PC-3 (cell line): ENCODE results near the gene CLDN9.

Source experiments
- EZH2 ChIP-seq: fragments of 300-600 bp; sonication (generic); IDR thresholded peaks from one replicate; pipeline ENCODE4 v1.6.1; 2017; ENCODE audit warnings: antibody characterized with exemption, mild to moderate bottlenecking, low read length; ENCODE audit not compliant: unreplicated experiment
- TF ChIP-seq, protein P1 (sequence below): fragments of 300-600 bp; sonication (generic); conservative IDR thresholded peaks from 2 replicates; pipeline ENCODE4 v1.5.1; 2017; ENCODE audit warnings: antibody characterized with exemption, low read depth, mild to moderate bottlenecking, low read length

DNA sequence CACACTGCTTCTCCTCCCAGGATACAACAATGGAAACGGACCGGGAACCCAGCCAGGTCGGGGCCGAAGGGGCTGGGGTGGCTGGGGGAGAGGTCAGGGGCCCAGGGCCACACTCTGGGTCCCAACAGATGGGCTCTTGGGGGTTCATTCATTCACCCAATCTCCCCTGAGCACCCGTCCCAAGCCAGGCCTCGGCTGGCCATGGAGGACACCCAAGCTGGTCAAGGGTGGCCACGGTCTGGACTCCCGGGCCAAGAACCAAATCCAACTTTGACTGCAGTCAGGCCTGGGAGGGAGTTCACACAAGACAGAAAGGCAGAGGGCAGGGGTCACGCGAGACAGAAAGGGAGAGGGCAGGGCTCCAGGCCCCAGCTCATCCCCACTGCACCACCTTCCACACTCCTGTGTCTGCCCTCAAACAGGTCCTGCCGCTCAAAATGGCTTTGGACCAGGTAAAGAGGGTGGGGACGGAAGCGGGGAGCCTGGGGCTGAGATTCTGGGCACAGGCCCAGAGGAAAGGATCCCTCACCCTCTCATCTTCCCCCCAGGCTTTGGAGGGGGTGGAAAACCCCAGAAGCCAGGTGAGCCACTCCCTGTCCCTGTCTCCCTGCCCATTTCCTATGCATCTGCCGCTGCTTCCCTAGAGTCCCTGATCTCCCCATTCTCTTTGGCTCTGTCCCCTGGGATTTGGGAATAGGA, 20.2 kb upstream of the CLDN9 start:
- TF ChIP-seq, protein P1, sequence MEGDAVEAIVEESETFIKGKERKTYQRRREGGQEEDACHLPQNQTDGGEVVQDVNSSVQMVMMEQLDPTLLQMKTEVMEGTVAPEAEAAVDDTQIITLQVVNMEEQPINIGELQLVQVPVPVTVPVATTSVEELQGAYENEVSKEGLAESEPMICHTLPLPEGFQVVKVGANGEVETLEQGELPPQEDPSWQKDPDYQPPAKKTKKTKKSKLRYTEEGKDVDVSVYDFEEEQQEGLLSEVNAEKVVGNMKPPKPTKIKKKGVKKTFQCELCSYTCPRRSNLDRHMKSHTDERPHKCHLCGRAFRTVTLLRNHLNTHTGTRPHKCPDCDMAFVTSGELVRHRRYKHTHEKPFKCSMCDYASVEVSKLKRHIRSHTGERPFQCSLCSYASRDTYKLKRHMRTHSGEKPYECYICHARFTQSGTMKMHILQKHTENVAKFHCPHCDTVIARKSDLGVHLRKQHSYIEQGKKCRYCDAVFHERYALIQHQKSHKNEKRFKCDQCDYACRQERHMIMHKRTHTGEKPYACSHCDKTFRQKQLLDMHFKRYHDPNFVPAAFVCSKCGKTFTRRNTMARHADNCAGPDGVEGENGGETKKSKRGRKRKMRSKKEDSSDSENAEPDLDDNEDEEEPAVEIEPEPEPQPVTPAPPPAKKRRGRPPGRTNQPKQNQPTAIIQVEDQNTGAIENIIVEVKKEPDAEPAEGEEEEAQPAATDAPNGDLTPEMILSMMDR: no peak
- TF ChIP-seq EZH2: no peak
